ENCODE data around the gene SLC25A48. TPM values are rescaled to one million over a fixed set of nuclear protein-coding genes. Genes with fewer than 3 reads are reported as not detected.

The SLC25A48 gene
- total RNA-seq, 1 donor from 2014 or later, result not detected

- no peak for DNase-seq (ENCODE audit: low read depth)
- no peak for TF ChIP-seq CTCF (conservative IDR thresholded peaks at IDR 0.05; ENCODE audit: low read depth, low read length)
- no peak overlapping the region for H3K4me3 ChIP-seq (ENCODE audit: low read depth, low read length)
Observed at GRCh38 chr5:135871268-135871915, 36.9 kb downstream of the SLC25A48 start.

GRCh38 chr5:135873831-135874230 is 39.4 kb downstream of the SLC25A48 start:
- TF ChIP-seq CTCF (conservative IDR thresholded peaks at IDR 0.05; ENCODE audit: low read depth, low read length), result no peak
- DNase-seq (ENCODE audit: low read depth), result no peak
- no peak overlapping the region for H3K4me3 ChIP-seq (ENCODE audit: low read depth, low read length)

- DNase-seq (ENCODE audit: low read depth), result no peak
- no peak overlapping the region for H3K4me3 ChIP-seq (ENCODE audit: low read depth, low read length)
- no peak for TF ChIP-seq CTCF (conservative IDR thresholded peaks at IDR 0.05; ENCODE audit: low read depth, low read length)
Observed at GRCh38 chr5:135874461-135874860, 40.0 kb downstream of the SLC25A48 start.

- TF ChIP-seq CTCF (conservative IDR thresholded peaks at IDR 0.05; ENCODE audit: low read depth, low read length), result no peak
- no peak overlapping the region for H3K4me3 ChIP-seq (ENCODE audit: low read depth, low read length)
- DNase-seq (ENCODE audit: low read depth), result no peak
Observed at GRCh38 chr5:135875567-135875966, 41.1 kb downstream of the SLC25A48 start.

GRCh38 chr5:135876146-135876545 is 41.7 kb downstream of the SLC25A48 start:
- H3K4me3 ChIP-seq (ENCODE audit: low read depth, low read length), result no peak overlapping the region
- TF ChIP-seq CTCF (conservative IDR thresholded peaks at IDR 0.05; ENCODE audit: low read depth, low read length), result no peak
- DNase-seq (ENCODE audit: low read depth), result no peak

GRCh38 chr5:135877570-135878155 is 43.2 kb downstream of the SLC25A48 start:
- DNase-seq (ENCODE audit: low read depth), result no peak
- no peak for TF ChIP-seq CTCF (conservative IDR thresholded peaks at IDR 0.05; ENCODE audit: low read depth, low read length)
- no peak overlapping the region for H3K4me3 ChIP-seq (ENCODE audit: low read depth, low read length)

GRCh38 chr5:135878156-135878620 is 43.7 kb downstream of the SLC25A48 start:
- H3K4me3 ChIP-seq (ENCODE audit: low read depth, low read length), result no peak overlapping the region
- no peak for TF ChIP-seq CTCF (conservative IDR thresholded peaks at IDR 0.05; ENCODE audit: low read depth, low read length)
- DNase-seq (ENCODE audit: low read depth), result peak; percentile 59

All from epithelial cell of proximal tubule (primary cell).